Testis (tissue), 2 donors: ENCODE data around the gene ABCG1.

Experiments
- CTCF ChIP-seq, 3 experiments: fragments of 450-650 bp in 2 of 3; fragments of 200-600 bp in 1 of 3; sonication (generic) in 1 of 3; IDR thresholded peaks; one replicate each; pipeline ENCODE4 v1.5.1; 2016 to 2019; ENCODE audit warnings: antibody characterized with exemption in 3 of 3, mild to moderate bottlenecking in 2 of 3, moderate library complexity in 1 of 3
- POLR2A ChIP-seq: fragments of 450-650 bp; IDR thresholded peaks from one replicate; pipeline ENCODE4 v1.6.1; 2017; ENCODE audit warnings: antibody characterized with exemption, mild to moderate bottlenecking, moderate library complexity

GRCh38 chr21:42315296-42315891, 96.5 kb downstream of the ABCG1 start, which contains the start of gene TFF3:
- TF ChIP-seq CTCF (IDR thresholded peaks at IDR 0.05) (no peak), POLR2A (no peak)
